SK-N-SH (cell line): ENCODE data around the gene DIP2A.

ENCODE experiments used
- JUND ChIP-seq: IDR thresholded peaks from 2 replicates; pipeline ENCODE4 v1.4.0; 2012
- TF ChIP-seq, protein P1 (sequence below): fragments of 200-600 bp; sonication (generic); IDR thresholded peaks from 2 replicates; pipeline ENCODE4 v1.6.1; 2017; ENCODE audit warnings: antibody characterized with exemption, mild to moderate bottlenecking, moderate library complexity

DNA sequence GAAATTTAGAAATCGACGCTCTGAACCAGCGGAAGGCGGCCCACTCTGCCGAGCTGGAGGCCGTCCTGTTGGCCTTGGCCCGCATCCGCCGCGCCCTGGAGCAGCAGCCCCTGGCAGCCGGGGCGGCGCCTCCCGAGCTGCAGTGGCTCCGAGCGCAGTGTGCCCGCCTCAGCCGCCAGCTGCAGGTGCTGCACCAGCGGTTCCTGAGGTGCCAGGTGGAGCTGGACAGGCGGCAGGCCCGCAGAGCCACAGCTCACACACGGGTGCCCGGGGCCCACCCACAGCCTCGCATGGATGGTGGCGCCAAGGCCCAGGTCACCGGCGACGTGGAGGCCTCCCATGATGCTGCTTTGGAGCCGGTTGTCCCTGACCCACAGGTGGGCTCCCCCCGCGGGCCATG is 47.0 kb upstream of the DIP2A start:
- no peak for TF ChIP-seq JUND
- TF ChIP-seq, protein P1, sequence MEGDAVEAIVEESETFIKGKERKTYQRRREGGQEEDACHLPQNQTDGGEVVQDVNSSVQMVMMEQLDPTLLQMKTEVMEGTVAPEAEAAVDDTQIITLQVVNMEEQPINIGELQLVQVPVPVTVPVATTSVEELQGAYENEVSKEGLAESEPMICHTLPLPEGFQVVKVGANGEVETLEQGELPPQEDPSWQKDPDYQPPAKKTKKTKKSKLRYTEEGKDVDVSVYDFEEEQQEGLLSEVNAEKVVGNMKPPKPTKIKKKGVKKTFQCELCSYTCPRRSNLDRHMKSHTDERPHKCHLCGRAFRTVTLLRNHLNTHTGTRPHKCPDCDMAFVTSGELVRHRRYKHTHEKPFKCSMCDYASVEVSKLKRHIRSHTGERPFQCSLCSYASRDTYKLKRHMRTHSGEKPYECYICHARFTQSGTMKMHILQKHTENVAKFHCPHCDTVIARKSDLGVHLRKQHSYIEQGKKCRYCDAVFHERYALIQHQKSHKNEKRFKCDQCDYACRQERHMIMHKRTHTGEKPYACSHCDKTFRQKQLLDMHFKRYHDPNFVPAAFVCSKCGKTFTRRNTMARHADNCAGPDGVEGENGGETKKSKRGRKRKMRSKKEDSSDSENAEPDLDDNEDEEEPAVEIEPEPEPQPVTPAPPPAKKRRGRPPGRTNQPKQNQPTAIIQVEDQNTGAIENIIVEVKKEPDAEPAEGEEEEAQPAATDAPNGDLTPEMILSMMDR: no peak
